WTC11 (cell line): ENCODE data around the gene SLC44A1. TPM values are rescaled to one million over a fixed set of nuclear protein-coding genes. Genes with fewer than 3 reads are reported as not detected.

Experiments
- ATAC-seq: fragments of 200-7000 bp; cut with Tn5 transposase; 2 replicates; pipeline ENCODE4 v1.10.0; 2021; ENCODE audit warnings: mild to moderate bottlenecking, moderate library complexity
- CTCF ChIA-PET: fragments of 300-600 bp; sonication (Branson Sonifier 250); formaldehyde crosslinking; loops from one replicate; lab custom pipeline; 2021; ENCODE audit warnings: antibody characterized with exemption; lab: Charles Lee
- POLR2A ChIA-PET: fragments of 350-600 bp; sonication (Branson Sonifier 250); formaldehyde crosslinking; loops from one replicate; lab custom pipeline; 2021; ENCODE audit warnings: antibody characterized with exemption; lab: Charles Lee
- DNase-seq: peaks from one replicate; pipeline ENCODE4 v3.0.0; 2021; ENCODE audit warnings: low spot score
- H3K27ac Mint-ChIP-seq: 2 replicates; pipeline ENCODE4 v1.8.0; 2021; ENCODE audit warnings: mixed read lengths
- H3K27me3 Mint-ChIP-seq: 2 replicates; pipeline ENCODE4 v1.8.0; 2021; ENCODE audit warnings: low read depth, mild to moderate bottlenecking, moderate library complexity, mixed read lengths
- H3K36me3 Mint-ChIP-seq: 2 replicates; pipeline ENCODE4 v1.8.0; 2021; ENCODE audit warnings: mixed read lengths
- H3K4me1 Mint-ChIP-seq: 2 replicates; pipeline ENCODE4 v1.8.0; 2022; ENCODE audit warnings: mixed read lengths
- H3K4me3 Mint-ChIP-seq: 2 replicates; pipeline ENCODE4 v1.8.0; 2021; ENCODE audit warnings: mild to moderate bottlenecking, moderate library complexity, mixed read lengths
- H3K9me3 Mint-ChIP-seq: 2 replicates; pipeline ENCODE4 v1.8.0; 2021; ENCODE audit warnings: mixed read lengths
- AFF4 ChIP-seq: sonication (generic); formaldehyde crosslinking; IDR thresholded peaks from 2 replicates; pipeline ENCODE4 v1.8.1; 2023; ENCODE audit warnings: mild to moderate bottlenecking, missing genetic modification reagents, borderline replicate concordance
- E2F4 ChIP-seq: sonication (generic); formaldehyde crosslinking; IDR thresholded peaks from 2 replicates; pipeline ENCODE4 v1.8.1; 2022; ENCODE audit warnings: low read depth, mild to moderate bottlenecking, moderate library complexity, missing genetic modification reagents, borderline replicate concordance
- E2F5 ChIP-seq: sonication (generic); formaldehyde crosslinking; IDR thresholded peaks from 2 replicates; pipeline ENCODE4 v1.8.1; 2022; ENCODE audit warnings: mild to moderate bottlenecking, moderate library complexity, missing genetic modification reagents
- FOXK1 ChIP-seq: sonication (generic); formaldehyde crosslinking; IDR thresholded peaks from 2 replicates; pipeline ENCODE4 v1.8.0; 2022; ENCODE audit warnings: mild to moderate bottlenecking, moderate library complexity, missing genetic modification reagents
- FOXP4 ChIP-seq: sonication (generic); formaldehyde crosslinking; IDR thresholded peaks from 2 replicates; pipeline ENCODE4 v1.8.0; 2022; ENCODE audit warnings: mild to moderate bottlenecking, missing genetic modification reagents
- GABPB1 ChIP-seq: sonication (generic); formaldehyde crosslinking; IDR thresholded peaks from 2 replicates; pipeline ENCODE4 v1.8.1; 2023; ENCODE audit warnings: mild to moderate bottlenecking, missing genetic modification reagents
- GRHL2 ChIP-seq: fragments of 250-450 bp; sonication (Bioruptor Pico); IDR thresholded peaks from 2 replicates; pipeline ENCODE4 v1.8.0; 2022; ENCODE audit warnings: mild to moderate bottlenecking, moderate library complexity; ENCODE audit not compliant: insufficient replicate concordance, severe bottlenecking
- GTF2I ChIP-seq: fragments of 250-450 bp; sonication (Bioruptor Pico); conservative IDR thresholded peaks from 2 replicates; pipeline ENCODE4 v1.4.0; 2021; ENCODE audit warnings: mild to moderate bottlenecking
- HMGXB4 ChIP-seq: sonication (generic); formaldehyde crosslinking; IDR thresholded peaks from 2 replicates; pipeline ENCODE4 v1.8.1; 2023; ENCODE audit warnings: mild to moderate bottlenecking, moderate library complexity, missing genetic modification reagents
- NR3C1 ChIP-seq: sonication (generic); formaldehyde crosslinking; conservative IDR thresholded peaks from 2 replicates; pipeline ENCODE4 v1.8.1; 2023; ENCODE audit warnings: low read depth, mild to moderate bottlenecking, missing genetic modification reagents
- PREB ChIP-seq: sonication (generic); formaldehyde crosslinking; IDR thresholded peaks from 2 replicates; pipeline ENCODE4 v1.8.1; 2022; ENCODE audit warnings: mild to moderate bottlenecking, missing genetic modification reagents, moderate library complexity, borderline replicate concordance
- RORB ChIP-seq: fragments of 250-450 bp; sonication (Bioruptor Pico); IDR thresholded peaks from 2 replicates; pipeline ENCODE4 v1.9.0; 2021; ENCODE audit warnings: mild to moderate bottlenecking
- SP1 ChIP-seq: sonication (generic); formaldehyde crosslinking; conservative IDR thresholded peaks from 2 replicates; pipeline ENCODE4 v1.8.1; 2022; ENCODE audit warnings: missing genetic modification reagents
- TP53 ChIP-seq: sonication (generic); formaldehyde crosslinking; IDR thresholded peaks from 2 replicates; pipeline ENCODE4 v1.8.1; 2023; ENCODE audit warnings: mild to moderate bottlenecking, missing genetic modification reagents
- USF1 ChIP-seq: sonication (generic); formaldehyde crosslinking; IDR thresholded peaks from 2 replicates; pipeline ENCODE4 v1.8.0; 2022; ENCODE audit warnings: mild to moderate bottlenecking, missing genetic modification reagents
- ZNF219 ChIP-seq: sonication (generic); formaldehyde crosslinking; IDR thresholded peaks from 2 replicates; pipeline ENCODE4 v1.8.0; 2023; ENCODE audit warnings: missing genetic modification reagents, mild to moderate bottlenecking, borderline replicate concordance
- ZNF512 ChIP-seq: sonication (generic); formaldehyde crosslinking; IDR thresholded peaks from 2 replicates; pipeline ENCODE4 v1.8.1; 2022; ENCODE audit warnings: missing genetic modification reagents, borderline replicate concordance
- total RNA-seq: library from RNA; stranded (reverse); gene quantifications from 3 replicates; pipeline ENCODE4 v1.2.3, GENCODE V29; 2021

The SLC44A1 gene
- total RNA-seq, 1 experiment from 2014 or later, result 48.9 TPM

- DNase-seq, result no peak
- H3K36me3 Mint-ChIP-seq, result no peaks in the 10 kb centered on the region
- H3K4me1 Mint-ChIP-seq, result peaks cover 42% of the 10 kb centered on the region
- no peak for ATAC-seq
- no peak for TF ChIP-seq RORB (CRISPR knock-in tag)
- TF ChIP-seq GTF2I, result no peak
- no peak for TF ChIP-seq TP53
- no peak overlapping the region for H3K4me3 Mint-ChIP-seq
- no peaks in the 10 kb centered on the region for H3K27me3 Mint-ChIP-seq
- CTCF ChIA-PET, result interaction anchor here (1.3 kb wide), 1 partner anchor 421 kb away, joined by 3 read pairs; no protein-coding TSS in a partner anchor
- no peak overlapping the region for H3K27ac Mint-ChIP-seq
- no peaks in the 10 kb centered on the region; the same call in 1 of the 2 replicates for H3K9me3 Mint-ChIP-seq
- POLR2A ChIA-PET, result interaction anchor here (0.6 kb wide), 1 partner anchor 39 kb away, joined by 7 read pairs; no protein-coding TSS in a partner anchor
These were observed 40.0 kb downstream of the SLC44A1 start for GRCh38 chr9:105284463-105284862.

GRCh38 chr9:105286098-105286497, 41.6 kb downstream of the SLC44A1 start:
- POLR2A ChIA-PET, result no interaction called here
- no peaks in the 10 kb centered on the region for H3K27me3 Mint-ChIP-seq
- no peaks in the 10 kb centered on the region for H3K36me3 Mint-ChIP-seq
- DNase-seq (no peak), ATAC-seq (no peak)
- no peak overlapping the region for H3K4me3 Mint-ChIP-seq
- H3K4me1 Mint-ChIP-seq, result peaks cover 57% of the 10 kb centered on the region
- H3K27ac Mint-ChIP-seq, result peak overlapping the region; percentile 93
- no peaks in the 10 kb centered on the region for H3K9me3 Mint-ChIP-seq
- CTCF ChIA-PET, result interaction anchor here (1.5 kb wide), 1 partner anchor 423 kb away, joined by 6 read pairs; no protein-coding TSS in a partner anchor
- TF ChIP-seq GRHL2 (CRISPR knock-in tag) (no peak), FOXK1 (CRISPR knock-in tag) (no peak), FOXP4 (no peak), E2F5 (CRISPR knock-in tag) (no peak), HMGXB4 (CRISPR knock-in tag) (no peak), USF1 (CRISPR knock-in tag) (no peak), SP1 (CRISPR knock-in tag) (no peak), GABPB1 (no peak), TP53 (no peak), ZNF219 (no peak), ZNF512 (CRISPR knock-in tag) (no peak), AFF4 (CRISPR knock-in tag) (no peak), NR3C1 (CRISPR knock-in tag) (no peak), E2F4 (no peak), PREB (CRISPR knock-in tag) (no peak)
